ENCODE measurements around the gene TAS1R3.

GRCh38 chr1:1313500-1314236, 17.4 kb upstream of the TAS1R3 start:
- TF ChIP-seq CTCF (IDR thresholded peaks at IDR 0.05) (no peak), EZH2 (IDR thresholded peaks at IDR 0.05; ENCODE audit: borderline replicate concordance, insufficient read depth, low read depth, low read length, poor library complexity, severe bottlenecking) (no peak)
